Adrenal gland (tissue), 12 donors: ENCODE data around the gene FARSB. TPM values are rescaled to one million over a fixed set of nuclear protein-coding genes. Genes with fewer than 3 reads are reported as not detected.

ENCODE experiments used
- DNase-seq, 7 donors: peaks; one replicate each; pipeline ENCODE4 v3.0.0-alpha.2; 2019 to 2020
- H3K27ac ChIP-seq, 5 donors: fragments of 200-600 bp; sonication (generic) in 4 of 5; 1 replicate in 3 of 5; 2 replicates in 2 of 5; pipeline versions ENCODE4 v1.5.1 to v1.8.0; 2016 to 2020; ENCODE audit warnings: mild to moderate bottlenecking in 1 of 5
- H3K27me3 ChIP-seq: fragments of 200-600 bp; 2 replicates; pipeline ENCODE4 v1.8.0; 2021
- H3K36me3 ChIP-seq, 2 donors: fragments of 200-600 bp; replicated peaks in 1 of 2; 1 replicate in 1 of 2; 2 replicates in 1 of 2; pipeline versions ENCODE4 v1.5.1 to v1.8.0; 2018 to 2022
- H3K4me1 ChIP-seq, 2 donors: fragments of 200-600 bp; replicated peaks in 1 of 2; 1 replicate in 1 of 2; 2 replicates in 1 of 2; pipeline versions ENCODE4 v1.5.1 to v1.8.0; 2018 to 2021
- H3K4me3 ChIP-seq, 4 donors: fragments of 200-600 bp; sonication (generic) in 3 of 4; one replicate each; pipeline ENCODE4 v1.5.1; 2016 to 2018
- H3K9me3 ChIP-seq, 3 donors: fragments of 200-600 bp; sonication (generic) in 1 of 3; replicated peaks in 1 of 3; 1 replicate in 2 of 3; 2 replicates in 1 of 3; pipeline versions ENCODE4 v1.5.1 to v1.8.0; 2016 to 2021
- POLR2A ChIP-seq, 2 donors: fragments of 450-650 bp; IDR thresholded peaks; one replicate each; pipeline ENCODE4 v1.6.1; 2017; ENCODE audit warnings: antibody characterized with exemption in 2 of 2, mild to moderate bottlenecking in 2 of 2, moderate library complexity in 1 of 2
- WGBS, 4 donors: extraction: QIAGEN DNeasy Blood & Tissue Kit in 2 of 4; methylation state at CpG; one replicate each; pipeline versions ENCODE4 v1.1.5 to v1.1.7; 2013 to 2017; 5-methylcytosine and 5-hydroxymethylcytosine counted together
- intact Hi-C, 2 donors: fragments of 100-400 bp; cut with DNase I; formaldehyde crosslinking; loops; one replicate each; pipeline versions ENCODE4 v1.14.1 to v1.15.0; 2022 to 2023
- polyA plus RNA-seq, 3 donors: library from polyadenylated mRNA; stranded (reverse); fragments of 200-250 nt in 2 of 3; fragments of 350-450 nt in 1 of 3; fragmentation: Illumina TruSeq in 1 of 3; extraction: RNeasy Lipid Tissue Mini Kit (QIAGEN cat#74804) in 1 of 3; gene quantifications; one replicate each; pipeline ENCODE4 v1.2.3, GENCODE V29; 2013 to 2014
- total RNA-seq, 9 donors: library from RNA; depleted of rRNA in 4 of 9; stranded (reverse); fragments of >200 nt in 4 of 9; fragments of 120-200 nt in 1 of 9; fragmentation: NEBNext Ultra II Directional in 1 of 9; extraction: Animal tissue kit (Norgen Biotek cat#: 25700) in 1 of 9; gene quantifications; one replicate each; pipeline versions ENCODE4 v1.1.0 to v1.2.4, GENCODE V29; 2013 to 2023
- TF ChIP-seq, protein P1 (sequence below), 6 experiments: fragments of 450-650 bp in 4 of 6; fragments of 200-600 bp in 2 of 6; sonication (generic) in 1 of 6; IDR thresholded peaks; 1 replicate in 5 of 6; 2 replicates in 1 of 6; pipeline versions ENCODE4 v1.5.1 to v1.8.0; 2016 to 2021; ENCODE audit warnings: antibody characterized with exemption in 6 of 6, mild to moderate bottlenecking in 2 of 6, moderate library complexity in 1 of 6
- donor health status: healthy with polysubstance abuse.
- donor health status: Bipolar disorder and iron deficiency.
- donor health status: DM: yes; HTN: yes; CAD: no.
- donor health status: DM: no; HTN: no; CAD: no.
- donor health status: DM: no; HTN: no; CAD: no.
- donor health status: DM: yes; HTN: yes; CAD: no.

The FARSB gene
- total and polyA plus RNA-seq, 12 donors: 7.2 to 55.9 (median 14.0) TPM

DNA sequence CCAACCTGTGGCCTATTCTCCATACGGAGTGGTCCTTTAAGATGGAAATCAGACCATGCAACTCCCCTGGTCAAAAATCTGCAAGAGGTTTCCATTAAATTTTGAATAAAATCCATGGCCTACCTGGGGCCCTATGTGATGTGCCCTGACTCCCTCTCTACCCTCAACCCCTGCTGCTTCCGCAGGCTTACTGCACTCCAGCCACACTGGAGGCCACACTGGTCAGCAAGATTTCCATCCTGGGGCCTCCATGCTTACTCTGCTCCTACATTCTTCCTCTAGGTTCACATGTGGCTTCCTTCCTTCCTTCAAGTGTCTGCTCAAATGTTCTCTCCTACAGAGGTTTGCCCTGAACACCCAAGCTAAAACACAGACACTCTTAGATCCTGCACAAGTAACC, 40.6 kb downstream of the FARSB start:
- Histone ChIP-seq H3K4me1 (no peaks in the 10 kb centered on the region), H3K36me3 (peaks cover 0 to 40% of the 10 kb centered on the region in 2 donors), H3K27me3 (no peaks in the 10 kb centered on the region), H3K9me3 (no peaks in the 10 kb centered on the region), H3K4me3 (no peak overlapping the region), H3K27ac (no peak overlapping the region)
- DNase-seq: no peak
- intact Hi-C loops: loop anchor here in 1 of 2 donors (10.0 kb wide), 1 partner anchor 561 kb away; no protein-coding TSS in a partner anchor
- WGBS, 4 donors: 90 to 100% (median 96%) methylated on average over 2 of the region's 2 CpGs
- TF ChIP-seq, protein P1, sequence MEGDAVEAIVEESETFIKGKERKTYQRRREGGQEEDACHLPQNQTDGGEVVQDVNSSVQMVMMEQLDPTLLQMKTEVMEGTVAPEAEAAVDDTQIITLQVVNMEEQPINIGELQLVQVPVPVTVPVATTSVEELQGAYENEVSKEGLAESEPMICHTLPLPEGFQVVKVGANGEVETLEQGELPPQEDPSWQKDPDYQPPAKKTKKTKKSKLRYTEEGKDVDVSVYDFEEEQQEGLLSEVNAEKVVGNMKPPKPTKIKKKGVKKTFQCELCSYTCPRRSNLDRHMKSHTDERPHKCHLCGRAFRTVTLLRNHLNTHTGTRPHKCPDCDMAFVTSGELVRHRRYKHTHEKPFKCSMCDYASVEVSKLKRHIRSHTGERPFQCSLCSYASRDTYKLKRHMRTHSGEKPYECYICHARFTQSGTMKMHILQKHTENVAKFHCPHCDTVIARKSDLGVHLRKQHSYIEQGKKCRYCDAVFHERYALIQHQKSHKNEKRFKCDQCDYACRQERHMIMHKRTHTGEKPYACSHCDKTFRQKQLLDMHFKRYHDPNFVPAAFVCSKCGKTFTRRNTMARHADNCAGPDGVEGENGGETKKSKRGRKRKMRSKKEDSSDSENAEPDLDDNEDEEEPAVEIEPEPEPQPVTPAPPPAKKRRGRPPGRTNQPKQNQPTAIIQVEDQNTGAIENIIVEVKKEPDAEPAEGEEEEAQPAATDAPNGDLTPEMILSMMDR (IDR thresholded peaks at IDR 0.05): no peak
- TF ChIP-seq POLR2A (IDR thresholded peaks at IDR 0.05): no peak

DNA sequence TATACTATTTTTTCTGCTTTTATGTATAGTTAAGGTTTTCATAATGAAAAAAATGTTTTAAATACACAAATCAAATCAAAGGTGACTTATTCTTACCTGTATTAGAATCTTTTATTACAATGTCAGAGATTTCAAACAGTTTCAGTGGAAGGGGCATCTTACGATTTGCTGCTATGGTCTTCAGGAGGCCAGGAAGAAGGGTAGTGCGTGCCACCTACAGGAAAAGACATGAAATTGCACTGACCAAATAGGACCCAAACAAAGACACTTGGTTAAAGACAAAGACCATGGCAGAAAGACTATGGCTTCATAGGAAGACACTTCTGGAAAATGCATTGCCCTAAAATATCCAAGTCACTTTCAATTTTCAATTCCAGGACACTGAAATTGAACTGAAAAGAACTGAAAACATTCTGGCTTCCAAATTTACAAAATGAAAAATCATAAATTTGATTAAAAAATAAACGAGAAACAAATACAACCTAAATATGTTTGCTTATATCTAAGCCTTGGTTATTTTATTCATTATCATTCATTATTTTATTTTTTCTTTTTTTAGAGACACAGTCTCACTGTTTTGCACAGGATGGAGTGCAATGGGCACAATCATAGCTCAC, 42.1 kb downstream of the FARSB start:
- Histone ChIP-seq H3K27me3 (no peaks in the 10 kb centered on the region), H3K4me1 (no peaks in the 10 kb centered on the region), H3K9me3 (no peaks in the 10 kb centered on the region), H3K36me3 (peaks cover 0 to 40% of the 10 kb centered on the region in 2 donors), H3K27ac (no peak overlapping the region), H3K4me3 (no peak overlapping the region)
- TF ChIP-seq, protein P1 (IDR thresholded peaks at IDR 0.05): peak; percentile 64 to 79 (median 74)
- no peak for TF ChIP-seq POLR2A (IDR thresholded peaks at IDR 0.05)
- peak in 2 of 7 donors; percentile 18 for DNase-seq
- intact Hi-C loops: loop anchor here in 1 of 2 donors (5.0 to 10.0 kb wide), 2 partner anchors 297 to 559 kb away; no protein-coding TSS in a partner anchor
- 51 to 60% (median 56%) methylated on average over 3 of the region's 3 CpGs for WGBS, 4 donors

DNA sequence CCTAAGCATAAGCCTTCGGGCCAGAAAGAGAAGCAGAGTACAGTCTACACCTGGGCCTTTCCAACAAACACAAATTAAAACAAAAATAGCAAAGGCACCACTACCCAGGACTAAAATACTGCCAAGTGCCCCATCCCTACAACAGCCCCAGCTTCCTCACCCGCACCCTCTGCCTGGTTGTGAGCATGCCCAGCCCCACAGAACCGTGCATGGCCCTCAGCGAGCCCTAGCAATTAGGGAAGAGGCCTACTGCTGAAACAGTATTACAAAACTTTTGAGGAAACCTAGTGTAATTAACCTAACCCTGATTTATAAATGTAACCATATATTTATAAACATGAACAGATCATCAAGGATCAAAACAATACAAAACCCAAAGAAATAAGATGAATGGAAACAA, 44.2 kb downstream of the FARSB start:
- TF ChIP-seq POLR2A (IDR thresholded peaks at IDR 0.05): no peak
- TF ChIP-seq, protein P1 (IDR thresholded peaks at IDR 0.05): no peak
- Histone ChIP-seq H3K27me3 (no peaks in the 10 kb centered on the region), H3K9me3 (no peaks in the 10 kb centered on the region), H3K4me3 (no peak overlapping the region), H3K36me3 (peaks cover 0 to 28% of the 10 kb centered on the region in 2 donors), H3K4me1 (no peaks in the 10 kb centered on the region), H3K27ac (no peak overlapping the region)
- 91 to 93% (median 92%) methylated on average over 4 of the region's 4 CpGs for WGBS, 4 donors
- no peak for DNase-seq
- intact Hi-C loops: loop anchor here in 1 of 2 donors (5.0 to 10.0 kb wide), 2 partner anchors 294 to 557 kb away; no protein-coding TSS in a partner anchor

DNA sequence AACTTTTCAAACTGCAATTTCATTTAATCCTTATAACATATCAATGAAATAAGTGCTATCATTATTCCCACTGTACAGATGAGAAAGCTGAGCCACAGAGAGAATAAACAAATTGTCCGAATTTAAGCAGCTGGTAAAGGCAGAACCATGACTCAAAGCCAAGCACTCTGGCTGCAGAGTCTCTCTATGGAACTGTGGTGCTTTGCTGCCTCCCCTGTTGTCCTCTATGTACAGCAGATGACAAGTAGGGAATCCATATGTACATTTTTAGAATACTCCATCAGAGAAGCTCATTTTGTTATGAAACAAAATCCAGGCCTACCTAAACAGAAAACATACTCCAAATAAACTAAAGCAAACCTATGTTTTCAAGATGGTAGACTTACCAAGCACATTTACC, 45.1 kb downstream of the FARSB start:
- Histone ChIP-seq H3K27ac (no peak overlapping the region), H3K36me3 (peaks cover 0 to 28% of the 10 kb centered on the region in 2 donors), H3K27me3 (no peaks in the 10 kb centered on the region), H3K4me1 (no peaks in the 10 kb centered on the region), H3K9me3 (no peaks in the 10 kb centered on the region), H3K4me3 (no peak overlapping the region)
- peak in 1 of 7 donors; percentile 20 for DNase-seq
- intact Hi-C loops: loop anchor here in 1 of 2 donors (5.0 to 10.0 kb wide), 2 partner anchors 293 to 556 kb away; no protein-coding TSS in a partner anchor
- no peak for TF ChIP-seq POLR2A (IDR thresholded peaks at IDR 0.05)
- TF ChIP-seq, protein P1 (IDR thresholded peaks at IDR 0.05): peak in 1 of 6 experiments; percentile 18
- WGBS, 4 donors: 85 to 95% (median 87%) methylated on average over 1 of the region's 1 CpG
